GM18868 (cell line): ENCODE results near the gene PHF12.

Source experiments
- ATAC-seq: cut with Tn5 transposase; IDR thresholded peaks from one replicate; pipeline ENCODE4 v1.9.1; 2021; ENCODE audit warnings: mild to moderate bottlenecking, moderate library complexity; ENCODE audit not compliant: unreplicated experiment

The PHF12 gene

DNA sequence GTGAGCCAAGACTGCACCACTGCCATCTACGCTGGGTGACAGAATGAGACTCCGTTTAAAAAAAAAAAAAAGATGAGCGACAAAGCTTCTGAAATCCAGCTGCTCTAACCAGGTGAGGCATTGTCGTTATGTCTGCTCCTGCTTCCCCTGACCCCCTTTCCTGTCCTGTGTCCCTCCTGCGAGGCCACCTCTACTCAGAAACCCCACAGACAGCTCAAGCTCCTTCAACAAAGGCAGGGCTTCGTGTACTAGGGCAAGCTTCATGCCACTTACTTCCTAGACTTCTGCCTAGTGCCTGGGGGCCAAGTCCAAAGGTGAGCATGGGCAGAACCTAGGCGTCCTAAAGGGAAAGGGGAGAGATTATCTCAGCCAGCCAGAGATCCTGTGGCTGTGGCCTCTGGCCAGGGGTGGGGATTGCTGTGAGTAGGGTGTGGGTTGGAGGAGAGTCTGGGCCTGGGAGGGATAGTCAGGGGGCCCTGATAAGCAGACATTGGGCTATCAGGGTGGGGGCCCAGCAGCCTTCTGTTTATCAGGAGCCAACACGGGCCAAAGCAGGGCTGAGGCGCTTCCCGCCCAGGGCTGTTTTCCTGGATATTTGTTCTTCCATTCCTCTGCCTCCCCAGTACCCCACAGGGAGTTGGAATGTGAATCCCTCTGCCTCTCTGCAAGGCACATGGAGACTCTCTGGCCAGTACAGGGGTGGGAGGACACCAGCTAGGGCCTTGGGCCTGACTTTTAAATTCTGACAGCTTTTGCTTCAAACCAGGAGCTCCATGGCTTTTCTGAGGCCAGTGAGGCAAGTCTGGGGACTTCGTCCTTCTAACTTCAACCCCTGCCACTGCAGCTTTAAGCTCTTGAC lies 86.1 kb downstream of the PHF12 start:
- no peak for ATAC-seq

DNA sequence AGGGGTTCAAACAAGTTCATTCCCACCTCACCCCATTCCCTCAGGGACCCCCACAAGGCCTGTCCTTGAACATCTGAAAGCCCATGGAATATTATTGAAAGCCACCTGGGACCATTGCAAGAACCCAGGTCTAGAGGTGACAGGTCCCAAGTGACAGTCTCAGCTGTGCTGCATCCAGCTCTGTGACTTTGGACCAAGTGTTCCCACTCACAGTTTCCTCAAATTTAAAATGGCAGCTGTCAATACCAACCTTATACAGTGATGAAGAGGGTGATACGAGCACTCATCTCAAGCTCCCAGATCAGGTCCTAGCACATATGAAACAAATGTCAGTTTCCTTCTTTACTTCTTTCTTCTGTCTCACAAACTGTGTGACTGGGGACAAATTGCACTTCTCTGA lies 87.4 kb downstream of the PHF12 start:
- ATAC-seq = no peak

DNA sequence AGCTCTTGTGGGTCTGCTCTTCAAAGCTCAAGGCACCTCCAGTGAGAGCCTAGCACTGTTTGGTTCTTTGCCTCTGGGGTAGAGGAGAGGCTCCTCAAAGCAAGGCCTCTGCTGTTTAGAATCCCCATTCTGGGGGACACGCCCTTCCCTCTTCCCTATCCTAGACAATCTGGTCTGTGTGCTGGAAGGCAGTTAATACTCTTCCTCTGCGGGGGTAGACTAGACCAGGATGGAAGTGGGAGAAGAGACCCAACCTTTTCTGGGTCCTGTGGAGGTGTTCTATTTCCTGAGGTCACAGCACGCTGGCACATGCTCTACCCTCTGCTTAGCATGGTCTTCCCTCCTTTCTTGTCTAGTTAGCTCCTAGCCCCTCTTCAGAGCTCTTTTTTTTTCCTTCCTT lies 88.8 kb downstream of the PHF12 start:
- no peak for ATAC-seq

DNA sequence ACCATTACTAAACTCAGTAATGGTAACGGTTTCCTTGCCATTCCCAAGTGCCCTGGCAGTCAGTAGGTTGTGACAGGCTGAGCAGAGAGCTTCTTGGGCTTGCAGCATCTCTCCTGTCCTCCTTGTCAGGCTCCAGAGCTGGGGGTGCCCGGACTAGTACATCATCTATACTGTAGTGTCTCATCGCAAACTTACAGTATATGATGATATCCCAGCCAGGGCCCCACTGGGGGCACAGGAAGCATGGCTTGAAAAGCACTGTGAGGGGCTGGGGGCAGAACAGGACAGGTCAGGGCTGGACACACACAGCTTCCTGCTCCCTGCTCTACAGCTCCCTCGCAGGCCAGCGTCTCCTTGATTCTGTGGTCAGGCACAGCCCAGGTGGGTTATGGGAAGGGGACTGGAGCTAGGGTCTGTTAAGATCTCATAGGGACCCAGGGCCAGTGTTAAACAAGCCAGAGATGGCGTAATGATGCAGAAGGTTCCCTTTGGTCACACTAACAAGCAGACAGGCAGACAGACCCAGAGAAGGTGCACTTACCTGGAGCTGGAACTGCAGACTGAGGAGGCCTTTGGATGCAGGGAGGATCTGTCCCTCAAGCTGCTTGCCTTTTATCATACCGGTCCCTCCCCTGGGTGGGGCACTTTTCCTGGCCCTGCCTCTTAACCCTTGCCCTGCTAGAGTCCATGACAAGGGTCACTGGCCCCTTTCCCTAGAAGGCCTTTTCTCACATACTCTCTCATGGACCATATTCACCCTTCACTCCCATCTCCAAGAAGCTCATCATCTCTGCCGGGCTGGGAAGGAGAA lies 89.7 kb downstream of the PHF12 start:
- ATAC-seq = no peak

DNA sequence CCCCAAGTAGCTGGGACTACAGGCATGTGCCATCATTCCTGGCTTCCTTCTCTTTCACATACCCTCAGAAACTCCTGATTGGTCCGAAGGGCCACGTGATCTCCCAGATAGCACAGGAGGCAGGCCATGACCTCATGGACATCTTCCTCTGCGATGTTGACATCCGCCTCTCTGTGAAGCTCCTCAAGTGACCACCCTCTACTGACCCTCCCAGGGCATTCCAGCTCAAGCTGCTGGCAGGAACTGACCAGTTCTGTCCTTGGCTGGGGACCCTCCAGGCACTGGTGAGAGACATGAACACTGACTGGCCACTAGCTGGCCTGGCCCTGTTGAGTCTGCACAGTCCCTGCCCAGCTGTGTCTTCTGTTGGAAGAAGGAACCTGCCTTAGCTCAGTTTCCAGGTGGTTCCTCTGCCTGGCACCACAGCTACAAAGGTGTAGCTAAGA lies 90.9 kb downstream of the PHF12 start:
- ATAC-seq = no peak

DNA sequence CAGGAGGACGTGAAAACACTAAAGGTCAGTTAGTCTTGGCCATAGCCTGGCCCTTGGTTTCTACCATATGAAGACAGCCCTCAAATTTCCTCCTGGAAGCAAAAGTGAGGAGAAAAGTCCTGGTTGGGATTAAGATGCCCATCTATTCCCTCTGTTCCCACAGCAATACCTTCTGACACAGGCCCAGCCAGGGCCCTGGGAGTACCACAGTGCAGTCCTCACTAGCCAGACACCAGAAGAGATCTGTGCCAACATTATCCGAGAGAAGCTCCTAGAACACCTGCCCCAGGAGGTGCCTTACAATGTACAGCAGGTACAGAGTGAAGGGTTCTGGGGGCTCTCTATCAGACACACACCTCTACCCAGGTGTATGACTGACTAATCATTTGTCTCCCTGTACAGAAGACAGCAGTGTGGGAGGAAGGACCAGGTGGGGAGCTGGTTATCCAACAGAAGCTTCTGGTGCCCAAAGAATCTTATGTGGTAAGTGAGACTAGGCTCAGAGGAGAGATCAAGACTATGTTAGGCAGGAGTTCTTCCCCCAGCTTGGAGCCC lies 92.4 kb downstream of the PHF12 start:
- ATAC-seq = no peak

DNA sequence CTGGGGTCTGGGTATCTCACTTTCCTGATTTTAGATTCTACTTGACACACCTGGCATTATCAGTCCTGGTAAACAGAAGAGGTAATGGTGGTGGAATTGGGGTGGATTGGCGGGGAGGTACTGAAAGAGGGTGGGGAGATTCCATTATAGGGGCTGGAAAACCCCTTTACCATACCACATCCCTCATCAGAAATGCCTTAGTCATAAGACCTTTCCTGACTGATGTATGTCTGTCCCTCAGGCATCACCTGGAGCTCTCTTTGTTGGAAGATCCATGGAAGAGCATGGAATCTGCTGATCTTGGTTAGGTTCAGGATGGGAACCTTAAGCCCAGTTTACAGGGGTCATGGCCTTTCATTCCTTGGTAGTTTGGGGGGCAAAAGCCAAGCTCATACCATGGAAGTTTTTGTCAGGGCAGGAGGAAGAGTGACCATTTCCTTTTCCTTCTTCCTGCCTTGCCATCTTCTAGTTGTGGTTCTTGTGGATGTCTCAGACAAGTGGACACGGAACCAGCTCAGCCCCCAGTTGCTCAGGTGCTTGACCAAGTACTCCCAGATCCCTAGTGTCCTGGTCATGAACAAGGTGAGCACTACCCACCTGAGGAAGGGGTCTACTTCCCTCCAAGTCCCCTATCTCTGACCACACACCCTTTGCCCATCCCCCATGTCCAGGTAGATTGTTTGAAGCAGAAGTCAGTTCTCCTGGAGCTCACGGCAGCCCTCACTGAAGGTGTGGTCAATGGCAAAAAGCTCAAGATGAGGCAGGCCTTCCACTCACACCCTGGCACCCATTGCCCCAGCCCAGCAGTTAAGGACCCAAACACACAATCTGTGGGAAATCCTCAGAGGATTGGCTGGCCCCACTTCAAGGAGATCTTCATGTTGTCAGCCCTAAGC lies 93.2 kb downstream of the PHF12 start:
- no peak for ATAC-seq

DNA sequence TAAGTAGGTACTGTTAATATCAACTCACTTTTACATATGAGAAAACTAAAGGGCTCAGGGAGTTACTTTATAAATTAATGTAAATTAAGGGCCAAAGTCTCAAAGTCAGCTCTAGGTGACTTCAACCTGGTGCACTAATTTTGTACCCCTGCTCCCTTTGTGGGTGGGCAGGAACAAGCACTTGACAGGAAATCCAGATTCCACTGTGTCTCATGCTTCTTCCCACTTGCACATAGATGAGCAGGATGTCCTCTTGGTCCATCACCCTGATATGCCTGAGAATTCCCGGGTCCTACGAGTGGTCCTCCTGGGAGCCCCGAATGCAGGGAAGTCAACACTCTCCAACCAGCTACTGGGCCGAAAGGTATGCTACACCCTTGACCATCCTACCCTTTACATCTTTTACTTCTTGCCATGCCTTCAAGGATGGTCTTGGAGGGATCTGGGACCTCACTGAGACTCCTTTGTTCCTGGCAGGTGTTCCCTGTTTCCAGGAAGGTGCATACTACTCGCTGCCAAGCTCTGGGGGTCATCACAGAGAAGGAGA lies 95.2 kb downstream of the PHF12 start:
- ATAC-seq = no peak

DNA sequence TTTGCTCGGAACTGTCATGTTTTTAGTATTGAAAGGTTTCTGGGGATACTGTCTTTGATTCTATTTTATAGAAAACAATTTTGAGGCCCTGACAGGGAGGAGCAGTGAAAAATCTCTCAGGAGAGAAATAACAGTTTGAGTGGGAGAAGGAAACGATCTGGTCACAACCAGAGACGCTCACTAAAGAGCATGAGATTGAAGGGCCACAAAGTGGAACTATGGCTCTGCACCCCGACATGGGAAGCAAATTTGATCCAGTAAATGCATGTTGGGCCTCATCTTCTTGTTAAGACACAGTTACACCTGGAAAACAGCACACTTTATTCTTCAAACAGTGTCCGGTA lies 96.0 kb downstream of the PHF12 start:
- no peak for ATAC-seq
